NCI-H146 (cell line): Measurements from ENCODE around the gene SLX1A.
"Not testable (repeated sequence)": the region's sequence is repeated elsewhere in the genome, so short reads cannot be mapped to it uniquely, and the experiment has no call there.

Experiments
- DNase-seq: peaks from one replicate; lab custom pipeline; 2025; lab: John Stamatoyannopoulos, UW

The SLX1A gene

GRCh38 chr16:30184096-30184890 is 9.4 kb upstream of the SLX1A start:
- DNase-seq, result peak; percentile 93

- no peak for DNase-seq
These were observed 8.6 kb upstream of the SLX1A start for GRCh38 chr16:30184891-30185682.

GRCh38 chr16:30185683-30186421 is 7.8 kb upstream of the SLX1A start:
- no peak for DNase-seq

DNA sequence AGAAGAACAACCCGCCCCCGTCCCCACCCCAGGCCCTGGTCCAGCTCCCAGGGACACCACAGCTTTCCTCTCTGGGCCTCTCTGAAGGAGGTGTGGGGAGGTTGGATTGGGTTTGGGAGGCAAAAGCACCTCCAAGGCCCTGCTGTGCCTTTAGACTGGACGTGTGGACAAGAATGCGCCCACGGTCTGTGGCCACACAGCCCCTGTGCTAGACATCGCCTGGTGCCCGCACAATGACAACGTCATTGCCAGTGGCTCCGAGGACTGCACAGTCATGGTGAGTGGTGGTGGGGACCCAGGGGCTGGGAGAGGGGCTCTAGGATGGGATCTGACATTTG is 7.3 kb upstream of the SLX1A start:
- DNase-seq, result no peak

DNA sequence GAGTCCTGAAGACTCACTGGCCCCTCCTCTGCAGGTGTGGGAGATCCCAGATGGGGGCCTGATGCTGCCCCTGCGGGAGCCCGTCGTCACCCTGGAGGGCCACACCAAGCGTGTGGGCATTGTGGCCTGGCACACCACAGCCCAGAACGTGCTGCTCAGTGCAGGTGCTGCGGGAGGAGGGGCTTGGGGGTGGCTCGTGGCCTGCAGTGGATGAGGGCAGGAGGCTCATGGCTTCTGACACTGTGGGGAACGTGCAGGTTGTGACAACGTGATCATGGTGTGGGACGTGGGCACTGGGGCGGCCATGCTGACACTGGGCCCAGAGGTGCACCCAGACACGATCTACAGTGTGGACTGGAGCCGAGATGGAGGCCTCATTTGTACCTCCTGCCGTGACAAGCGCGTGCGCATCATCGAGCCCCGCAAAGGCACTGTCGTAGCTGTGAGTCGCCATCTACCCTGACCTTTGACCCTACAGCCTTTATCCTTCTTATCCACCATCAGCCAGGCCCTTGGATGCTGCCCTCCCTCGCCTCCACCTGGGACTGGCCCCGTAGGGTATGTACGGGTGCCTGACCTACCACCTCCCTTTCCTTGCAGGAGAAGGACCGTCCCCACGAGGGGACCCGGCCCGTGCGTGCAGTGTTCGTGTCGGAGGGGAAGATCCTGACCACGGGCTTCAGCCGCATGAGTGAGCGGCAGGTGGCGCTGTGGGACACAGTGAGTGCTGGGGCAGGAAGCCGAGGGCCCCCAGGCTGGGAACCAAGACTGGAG is 6.7 kb upstream of the SLX1A start:
- DNase-seq, result no peak

- DNase-seq, result no peak
These were observed 6.2 kb upstream of the SLX1A start for GRCh38 chr16:30187556-30187865.

DNA sequence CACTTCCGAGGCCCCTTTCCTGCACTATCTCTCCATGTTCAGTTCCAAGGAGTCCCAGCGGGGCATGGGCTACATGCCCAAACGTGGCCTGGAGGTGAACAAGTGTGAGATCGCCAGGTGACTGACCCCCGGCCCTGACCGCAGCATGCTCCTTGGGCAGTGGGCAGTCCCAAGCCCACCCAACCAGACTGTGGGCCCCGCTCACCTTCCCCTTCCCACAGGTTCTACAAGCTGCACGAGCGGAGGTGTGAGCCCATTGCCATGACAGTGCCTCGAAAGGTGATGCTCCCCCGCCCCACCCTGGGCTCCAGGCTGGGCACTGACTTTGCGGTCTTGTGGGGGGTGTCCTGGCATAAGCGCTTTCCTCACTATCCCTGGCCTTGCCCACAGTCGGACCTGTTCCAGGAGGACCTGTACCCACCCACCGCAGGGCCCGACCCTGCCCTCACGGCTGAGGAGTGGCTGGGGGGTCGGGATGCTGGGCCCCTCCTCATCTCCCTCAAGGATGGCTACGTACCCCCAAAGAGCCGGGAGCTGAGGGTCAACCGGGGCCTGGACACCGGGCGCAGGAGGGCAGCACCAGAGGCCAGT is 5.6 kb upstream of the SLX1A start:
- no peak for DNase-seq

- not testable (repeated sequence) for DNase-seq
These were observed 2.5 kb upstream of the SLX1A start for GRCh38 chr16:30191158-30191557.

DNA sequence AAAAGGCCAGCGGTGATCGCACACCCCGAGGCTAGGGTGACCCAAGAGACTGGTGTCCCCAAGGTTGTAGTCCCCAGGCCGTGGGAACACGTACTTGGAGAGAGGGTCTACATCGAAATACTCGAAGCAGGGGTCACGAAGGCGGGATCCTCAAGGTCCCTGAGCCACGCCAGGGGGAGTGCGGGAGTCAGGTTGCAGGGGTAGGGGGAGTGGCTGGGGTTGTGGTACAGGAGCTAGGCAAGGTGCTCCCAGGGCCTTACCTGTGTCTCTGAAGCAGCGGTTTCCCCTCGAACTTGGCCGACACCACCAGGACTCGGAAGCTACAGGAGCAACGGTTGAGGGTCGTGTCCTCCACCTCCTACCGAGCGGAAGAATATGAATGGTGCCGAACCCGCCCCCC is 577 bp upstream of the SLX1A start:
- not testable (repeated sequence) for DNase-seq

DNA sequence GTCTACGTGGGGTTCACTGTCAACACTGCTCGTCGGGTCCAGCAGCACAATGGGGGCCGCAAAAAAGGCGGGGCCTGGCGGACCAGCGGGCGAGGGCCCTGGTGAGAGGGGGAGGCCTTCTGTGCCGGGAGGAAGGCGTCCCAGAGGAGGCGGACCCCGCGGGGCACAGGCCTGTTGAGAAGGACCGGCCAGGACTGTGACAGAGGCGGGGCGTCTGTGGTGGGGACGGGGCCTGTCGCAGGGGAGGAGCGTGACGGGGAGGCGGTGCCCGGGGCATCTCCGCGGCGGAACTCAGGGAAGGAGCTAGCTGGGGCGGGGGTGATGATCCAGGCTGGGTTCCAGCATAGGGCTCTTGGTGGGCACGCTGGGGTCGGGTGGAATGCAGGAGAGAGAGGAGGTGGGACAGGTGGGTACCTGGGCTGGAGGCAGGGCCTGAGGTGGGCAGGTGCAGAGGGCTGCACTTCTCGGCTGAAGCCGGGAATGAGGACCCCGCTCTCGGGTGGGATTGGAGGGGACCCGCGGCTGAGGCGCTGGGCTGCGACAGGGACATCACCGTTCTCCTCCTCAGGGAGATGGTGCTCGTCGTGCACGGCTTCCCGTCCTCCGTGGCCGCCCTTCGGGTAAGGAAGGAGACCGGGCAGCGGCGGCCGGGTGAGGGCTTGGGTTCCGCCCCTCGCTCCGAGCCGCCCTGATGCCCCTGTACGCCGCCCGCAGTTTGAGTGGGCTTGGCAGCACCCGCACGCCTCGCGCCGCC is 674 bp downstream of the SLX1A start:
- DNase-seq, result not testable (repeated sequence)

DNA sequence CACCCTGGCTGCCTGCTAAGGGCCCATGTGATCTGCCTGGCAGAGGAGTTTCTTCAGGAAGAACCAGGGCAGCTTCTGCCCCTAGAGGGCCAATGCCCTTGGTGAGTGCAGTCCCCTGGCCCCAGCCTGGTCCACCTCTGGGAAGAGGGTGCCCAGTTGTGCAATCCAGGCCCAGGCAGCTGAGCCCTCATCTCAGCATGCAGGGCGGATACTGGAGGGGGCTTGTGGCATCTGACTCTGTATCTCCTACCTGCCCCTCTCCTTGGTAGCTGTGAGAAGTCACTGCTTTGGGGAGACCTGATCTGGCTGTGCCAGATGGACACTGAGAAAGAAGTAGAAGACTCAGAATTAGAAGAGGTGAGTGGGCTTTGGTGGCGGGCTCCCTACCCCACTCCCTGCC is 3.3 kb downstream of the SLX1A start:
- not testable (repeated sequence) for DNase-seq

GRCh38 chr16:30199049-30199448 is 5.4 kb downstream of the SLX1A start, which contains the start of gene SULT1A3:
Gene SULT1A3, plus strand, starts transcription at chr16:30199255. Its CDS starts 1,474 bp downstream, at chr16:30200729.
- DNase-seq, result not testable (repeated sequence)

- not testable (repeated sequence) for DNase-seq
These were observed 6.1 kb downstream of the SLX1A start for GRCh38 chr16:30199608-30200343.

- not testable (repeated sequence) for DNase-seq
These were observed 12.0 kb downstream of the SLX1A start for GRCh38 chr16:30205541-30206236.

GRCh38 chr16:30206252-30206651 is 12.6 kb downstream of the SLX1A start:
- DNase-seq, result not testable (repeated sequence)

GRCh38 chr16:30207063-30207704 is 13.5 kb downstream of the SLX1A start:
- not testable (repeated sequence) for DNase-seq

DNA sequence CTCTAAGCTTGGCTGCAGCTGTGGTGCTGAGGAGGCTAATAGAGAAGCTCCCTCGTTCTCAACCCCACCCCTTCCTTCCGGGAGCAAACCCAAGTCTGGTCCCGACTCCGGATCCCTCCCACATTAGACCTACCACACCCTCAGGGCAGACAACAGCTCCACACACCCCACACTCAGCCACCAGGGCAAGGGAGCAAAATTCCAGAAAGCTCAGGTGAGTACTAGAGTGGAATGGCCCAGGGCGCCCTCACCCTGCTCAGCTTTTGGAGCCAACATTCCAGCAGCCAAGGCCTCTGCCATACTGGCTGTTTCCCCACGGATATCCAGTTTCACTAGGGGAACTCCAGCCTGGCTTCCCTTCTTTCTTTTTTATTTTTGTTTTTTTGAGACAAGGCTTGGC is 15.4 kb downstream of the SLX1A start:
- not testable (repeated sequence) for DNase-seq

GRCh38 chr16:30211414-30211813 is 17.7 kb downstream of the SLX1A start:
- DNase-seq, result not testable (repeated sequence)

DNA sequence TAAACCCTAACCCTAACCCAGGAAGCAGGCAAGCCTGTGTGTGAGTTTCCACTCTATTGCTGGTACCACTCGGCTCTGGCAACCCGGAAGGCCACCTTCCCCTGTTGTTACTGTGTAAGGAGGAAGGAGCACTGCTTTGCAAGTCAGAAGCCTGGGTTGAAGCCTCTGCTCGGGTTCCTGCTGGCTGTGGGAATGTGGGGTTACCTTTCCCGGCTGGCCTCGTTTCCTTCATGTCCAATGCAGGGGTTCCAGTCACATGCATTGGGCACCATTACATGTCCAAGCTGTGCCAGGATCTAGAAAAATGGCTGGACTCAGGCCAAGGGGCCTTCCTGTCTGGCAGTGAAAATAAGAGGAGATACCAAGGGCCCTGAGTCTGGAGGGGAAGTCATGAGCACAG is 23.4 kb downstream of the SLX1A start:
- not testable (repeated sequence) for DNase-seq
